Activated CD8-positive, alpha-beta memory T cell treated with anti-CD3 and anti-CD28 coated beads, Interleukin-2, amount 50 U/mL, for 24 hours (primary cell): ENCODE measurements around the gene AIDA.
"Not testable (repeated sequence)": the region's sequence is repeated elsewhere in the genome, so short reads cannot be mapped to it uniquely, and the experiment has no call there.

Experiments
- DNase-seq: peaks from one replicate; pipeline ENCODE4 v3.0.0-alpha.2; 2020; ENCODE audit errors: extremely low read depth

AIDA gene, protein sequence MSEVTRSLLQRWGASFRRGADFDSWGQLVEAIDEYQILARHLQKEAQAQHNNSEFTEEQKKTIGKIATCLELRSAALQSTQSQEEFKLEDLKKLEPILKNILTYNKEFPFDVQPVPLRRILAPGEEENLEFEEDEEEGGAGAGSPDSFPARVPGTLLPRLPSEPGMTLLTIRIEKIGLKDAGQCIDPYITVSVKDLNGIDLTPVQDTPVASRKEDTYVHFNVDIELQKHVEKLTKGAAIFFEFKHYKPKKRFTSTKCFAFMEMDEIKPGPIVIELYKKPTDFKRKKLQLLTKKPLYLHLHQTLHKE

DNA sequence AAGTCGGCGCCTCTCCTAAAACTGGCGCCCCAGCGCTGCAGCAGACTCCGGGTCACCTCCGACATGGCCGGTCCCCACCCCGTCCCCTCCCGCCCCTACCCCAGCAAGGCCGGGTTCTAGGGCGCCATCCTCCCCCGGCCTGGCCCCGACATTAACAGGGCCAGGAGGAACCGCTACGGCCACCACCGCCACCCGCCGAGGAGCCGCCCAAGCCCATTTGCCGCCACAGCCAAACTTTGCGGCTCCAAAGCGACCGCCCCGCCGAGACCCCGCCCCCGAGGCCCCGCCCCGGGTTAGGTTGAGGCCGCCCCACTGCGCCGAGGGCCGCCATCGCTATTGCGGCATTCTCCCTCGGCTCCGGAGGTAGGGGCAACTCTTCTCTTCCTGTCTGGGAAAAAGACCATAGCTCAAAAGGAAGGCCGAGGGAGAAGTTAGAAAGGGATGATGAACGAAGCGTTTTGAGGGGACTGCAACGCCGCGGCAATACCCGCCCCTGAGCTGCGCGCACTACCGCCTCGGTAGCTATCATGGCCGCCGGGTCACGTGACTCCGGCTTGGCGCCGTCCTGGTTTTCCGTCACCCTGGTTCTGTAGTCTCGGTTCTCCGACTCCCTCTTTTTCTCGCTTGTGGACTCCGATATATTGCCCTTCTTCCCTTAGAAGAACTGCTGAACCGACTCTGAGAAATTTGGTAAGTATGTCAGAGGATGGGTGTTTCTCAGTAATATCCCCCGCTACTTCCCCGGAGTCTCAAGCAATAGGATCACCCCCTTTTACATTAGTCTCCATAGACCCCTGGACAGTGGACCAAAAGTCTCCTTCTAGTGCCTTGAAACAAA is at the start of gene AIDA, which contains the start of gene BROX:
Gene AIDA (minus strand): TSS at position 239 of the 838 bp plus-strand sequence. CDS start 174 bp downstream, at position 65.
Gene BROX (plus strand): TSS at position 312 of the 838 bp plus-strand sequence. CDS start 3,136 bp downstream, outside the sequence.
- peak; percentile 88 for DNase-seq

DNA sequence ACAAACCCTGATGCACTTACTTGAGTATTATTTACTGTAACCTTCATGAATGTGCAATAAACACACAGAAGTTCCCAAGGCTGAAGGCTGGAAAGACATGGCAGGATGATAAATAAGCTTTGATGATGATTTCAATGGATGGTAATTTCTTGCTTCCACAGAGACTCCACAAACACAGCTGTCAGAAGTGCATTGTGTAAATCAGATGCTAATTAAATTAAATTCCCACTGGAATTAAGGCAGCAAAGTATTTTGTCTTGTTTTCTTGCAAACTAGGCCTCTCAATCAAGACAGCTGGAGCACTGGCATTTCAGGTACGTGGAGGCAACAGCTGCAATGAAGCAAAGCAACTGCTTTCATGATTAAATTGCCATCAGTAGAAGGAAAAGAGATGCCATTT is 48.8 kb upstream of the AIDA start:
- DNase-seq: no peak

DNA sequence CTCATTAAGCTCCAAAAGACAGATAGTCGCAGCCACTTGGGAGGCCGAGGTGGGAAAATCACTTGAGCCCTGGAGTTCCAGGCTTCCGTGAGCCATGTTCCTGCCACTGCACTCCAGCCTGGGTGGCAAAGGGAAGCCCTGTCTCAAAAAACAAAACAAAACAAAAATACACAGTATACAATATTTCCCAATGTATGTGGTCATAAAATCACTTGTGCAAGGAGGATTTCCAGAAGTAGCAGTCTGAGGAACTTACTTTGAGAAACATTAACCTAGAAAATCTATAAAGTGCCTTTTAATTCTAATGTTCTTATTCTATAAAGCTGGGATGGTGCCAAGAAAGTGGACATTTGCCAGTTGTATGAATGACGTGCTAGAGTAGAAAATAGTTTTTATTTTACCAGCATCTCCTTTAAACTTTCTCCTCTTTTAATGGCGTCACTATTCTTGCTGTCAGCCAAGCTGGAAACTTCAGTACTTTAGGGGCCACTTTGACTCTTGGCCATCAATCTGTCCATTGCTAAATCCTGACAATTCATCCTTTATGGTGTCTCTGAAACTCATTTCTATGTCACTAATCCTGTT is 47.3 kb upstream of the AIDA start:
- DNase-seq: no peak

DNA sequence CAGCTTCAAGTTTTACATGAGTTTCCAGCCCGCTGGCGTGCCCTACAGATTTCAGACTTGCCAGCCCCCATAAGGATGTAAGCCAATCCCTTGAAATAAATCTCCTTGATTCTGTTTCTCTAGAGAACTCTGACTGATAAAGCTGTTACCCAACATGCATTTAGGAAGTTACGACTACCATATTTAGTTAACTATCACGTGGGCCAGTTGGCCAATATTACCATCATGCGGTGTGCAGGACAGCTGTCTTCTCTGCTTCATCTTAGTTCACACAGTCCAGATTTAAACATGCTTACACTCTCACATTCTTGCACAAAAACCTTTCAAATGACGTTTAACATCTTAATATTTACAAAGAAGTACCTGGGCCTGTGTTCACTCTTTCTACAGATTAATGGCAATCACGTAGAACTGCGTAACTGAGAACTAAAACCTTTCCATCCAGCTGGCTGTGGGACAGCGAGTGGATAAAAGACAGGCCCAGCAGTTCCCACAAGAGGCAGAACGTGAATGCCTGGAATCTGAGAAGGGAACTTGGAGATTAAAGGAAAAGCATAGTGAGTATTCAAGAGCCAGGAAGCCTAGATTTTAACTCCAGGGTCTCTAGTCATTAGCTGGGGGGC is 45.5 kb upstream of the AIDA start:
- no peak for DNase-seq

DNA sequence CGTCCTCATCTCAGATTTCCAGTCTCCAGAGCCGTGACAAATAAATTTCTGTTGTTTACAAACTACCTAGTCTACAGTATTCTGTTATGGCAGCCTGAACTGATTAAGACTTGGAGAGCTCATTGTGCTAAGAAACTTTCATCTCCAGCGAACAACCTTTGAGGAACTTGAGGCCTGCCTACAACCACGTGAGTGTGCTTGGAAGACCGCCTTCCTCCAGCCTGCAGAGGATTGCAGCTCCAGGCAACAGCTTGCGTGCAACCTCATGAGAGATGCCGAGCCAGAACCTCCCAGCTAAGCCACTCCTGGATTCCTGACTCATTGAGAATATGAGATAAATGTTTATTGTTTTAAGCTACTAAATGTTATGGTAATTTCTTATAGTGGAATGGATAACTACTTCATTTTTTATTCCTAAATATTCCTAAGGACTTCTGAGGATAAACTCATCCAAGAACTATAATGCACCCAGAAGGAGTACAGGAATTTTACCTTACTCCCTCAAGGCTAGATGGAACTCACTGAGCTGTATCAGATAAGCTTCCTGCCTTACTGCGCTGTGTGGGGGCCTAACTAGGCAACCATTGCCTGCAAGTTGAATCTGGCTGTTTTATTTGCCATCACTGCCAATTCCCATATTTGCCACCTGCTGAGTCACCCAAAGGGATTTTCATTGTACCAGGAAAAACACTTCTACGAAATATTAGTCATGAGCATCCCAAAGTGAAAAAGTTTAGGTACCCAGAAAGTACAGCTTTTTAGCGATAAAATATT is 42.3 kb upstream of the AIDA start:
- no peak for DNase-seq

DNA sequence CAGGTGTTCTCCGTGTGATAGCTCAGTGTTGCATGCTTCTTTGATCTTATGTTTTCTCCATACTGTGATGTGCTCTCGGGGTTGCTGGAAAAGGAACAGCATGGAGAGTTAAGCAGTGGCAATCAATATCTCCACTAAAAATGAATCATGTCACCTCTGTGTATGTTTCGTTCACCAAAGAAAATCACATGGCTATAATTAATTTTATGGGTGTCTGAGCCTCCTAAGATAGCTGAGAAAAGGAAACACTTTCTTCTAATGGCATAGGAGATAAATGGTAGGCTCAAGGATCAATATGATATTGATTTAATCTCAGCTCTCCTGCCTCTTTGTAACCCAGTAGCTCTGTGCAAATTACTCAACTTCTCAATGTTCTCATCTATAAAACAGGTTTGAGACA is 39.0 kb upstream of the AIDA start:
- DNase-seq: no peak

DNA sequence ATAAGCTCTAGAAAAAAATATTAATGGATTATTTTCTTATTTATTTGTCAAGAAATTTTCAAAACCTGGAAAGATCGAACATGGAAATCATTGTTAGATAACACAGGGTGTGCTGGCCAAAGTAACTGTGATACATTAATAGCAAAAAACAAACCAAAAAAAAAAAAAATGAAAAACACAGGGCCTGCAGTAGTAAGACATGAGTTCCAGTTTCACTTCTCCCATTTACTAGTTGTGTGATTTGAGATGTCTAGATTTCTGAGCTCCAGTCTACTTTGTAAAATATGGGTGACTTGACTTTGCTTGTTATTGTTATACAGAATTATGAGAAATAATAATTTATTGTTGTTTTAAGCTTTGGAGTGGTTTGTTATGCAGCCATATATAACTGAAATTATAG is 38.4 kb upstream of the AIDA start:
- no peak for DNase-seq

DNA sequence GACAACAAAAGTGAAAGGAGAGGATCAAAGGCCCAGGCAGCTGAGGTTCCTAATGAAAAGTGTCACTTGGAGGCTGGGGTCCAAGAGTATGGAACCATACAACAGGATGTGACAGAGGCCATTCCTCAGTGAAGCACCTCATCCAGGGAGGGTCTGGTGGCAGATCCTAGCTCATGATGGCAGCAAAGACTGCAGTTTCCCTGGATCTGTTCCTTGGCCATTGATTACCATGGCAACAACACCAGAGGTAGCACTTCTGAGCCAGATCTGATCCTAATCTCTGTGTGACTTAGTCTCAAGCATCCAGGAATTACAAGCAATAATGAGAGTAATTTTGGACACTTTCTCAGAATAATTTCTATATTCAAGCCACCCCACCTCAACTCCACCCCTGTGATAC is 37.6 kb upstream of the AIDA start:
- DNase-seq: no peak

DNA sequence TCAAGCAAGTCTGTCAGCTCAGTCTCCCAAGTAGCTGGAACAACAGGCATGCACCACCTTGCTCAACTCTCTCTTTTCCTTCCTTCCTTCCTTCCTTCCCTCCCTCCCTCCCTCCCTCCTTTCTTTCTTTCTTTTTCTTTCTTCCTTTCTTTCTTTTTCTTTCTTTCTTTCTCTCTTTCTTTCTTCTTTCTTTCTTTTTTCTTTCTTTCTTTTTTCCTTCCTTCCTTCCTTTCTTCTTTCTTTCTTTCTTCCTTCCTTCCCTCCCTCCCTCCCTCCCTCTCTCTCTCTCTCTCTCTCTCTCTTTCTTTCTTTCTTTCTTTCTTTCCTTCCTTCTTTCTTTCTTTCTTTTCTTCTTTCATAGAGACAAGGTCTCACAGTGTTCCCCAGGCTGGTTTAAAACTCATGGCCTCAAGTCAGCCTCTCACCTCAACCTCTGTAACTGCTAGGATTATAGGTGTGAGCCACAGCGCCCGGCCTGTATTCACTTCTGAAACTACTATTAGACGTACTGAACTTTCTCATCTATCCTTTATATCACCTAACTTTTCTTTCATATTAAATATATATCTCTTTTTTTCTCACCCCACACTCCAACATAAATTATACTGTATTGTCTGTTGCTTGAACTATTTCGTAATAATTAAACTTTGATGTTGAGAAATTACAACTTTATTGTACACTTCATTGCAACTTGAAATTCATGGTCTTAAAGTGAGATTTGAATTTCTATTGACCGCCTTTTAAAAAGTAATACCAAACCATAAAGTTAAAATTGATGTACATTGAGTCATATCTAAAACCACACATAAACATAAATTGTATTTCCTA is 29.6 kb upstream of the AIDA start:
- DNase-seq: not testable (repeated sequence)

DNA sequence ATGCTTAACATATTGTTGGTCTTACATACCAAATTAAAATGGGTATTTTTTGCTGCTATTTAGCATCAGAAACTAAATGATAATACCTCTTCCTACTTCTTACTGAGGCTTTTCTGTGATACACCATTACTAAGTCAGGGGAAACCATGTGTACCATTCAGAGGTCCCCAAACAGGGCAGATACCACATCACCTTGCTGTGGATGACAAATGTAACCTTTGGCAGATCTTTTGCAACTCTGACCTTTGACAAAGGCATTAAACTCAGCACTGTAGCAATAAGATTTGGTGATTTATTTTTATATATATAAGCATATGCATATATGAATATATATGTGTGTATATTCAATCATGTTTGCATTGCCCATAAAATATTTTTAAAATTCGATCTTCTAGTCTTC is 27.6 kb upstream of the AIDA start:
- no peak for DNase-seq

DNA sequence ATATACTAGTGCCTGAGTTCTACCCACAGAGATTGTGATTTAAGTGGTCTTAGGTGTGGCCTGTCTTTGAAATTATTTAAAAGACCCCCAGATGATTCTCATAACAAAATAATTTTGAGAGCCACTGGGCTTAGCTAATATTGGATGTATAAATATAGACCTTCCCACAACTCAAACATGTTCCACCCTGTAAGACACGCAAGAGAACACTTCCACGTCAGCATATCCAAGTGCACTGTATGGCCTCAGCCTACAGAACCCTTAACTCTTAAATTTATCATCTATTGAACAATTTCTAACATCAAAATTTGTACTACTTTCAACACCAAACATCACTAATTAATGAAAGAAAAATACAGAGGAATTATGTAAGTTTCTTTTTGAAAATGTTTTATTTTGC is 27.2 kb upstream of the AIDA start:
- no peak for DNase-seq

DNA sequence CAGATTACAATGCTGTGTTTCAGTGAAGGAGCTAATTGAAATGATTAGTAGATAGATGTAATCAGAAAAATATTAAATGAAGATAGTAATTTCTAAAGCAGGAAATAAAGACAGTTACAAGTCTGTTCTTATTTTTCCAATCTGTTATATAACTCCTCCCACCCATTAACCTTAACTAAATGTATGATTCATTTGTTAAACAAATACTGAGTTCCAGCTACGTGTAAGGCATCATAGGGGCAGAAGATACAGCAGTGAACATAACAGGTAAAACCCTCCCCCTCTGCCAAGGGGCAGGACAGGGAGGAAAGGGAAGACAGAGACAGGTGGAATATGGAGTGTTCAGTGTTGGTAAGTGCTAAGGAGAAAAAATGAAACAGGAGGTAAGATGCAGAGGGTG is 24.7 kb upstream of the AIDA start, which contains the start of gene FAM177B:
Gene FAM177B (plus strand): TSS at position 231 of the 400 bp plus-strand sequence. CDS start 9,344 bp downstream, outside the sequence.
- DNase-seq: no peak

DNA sequence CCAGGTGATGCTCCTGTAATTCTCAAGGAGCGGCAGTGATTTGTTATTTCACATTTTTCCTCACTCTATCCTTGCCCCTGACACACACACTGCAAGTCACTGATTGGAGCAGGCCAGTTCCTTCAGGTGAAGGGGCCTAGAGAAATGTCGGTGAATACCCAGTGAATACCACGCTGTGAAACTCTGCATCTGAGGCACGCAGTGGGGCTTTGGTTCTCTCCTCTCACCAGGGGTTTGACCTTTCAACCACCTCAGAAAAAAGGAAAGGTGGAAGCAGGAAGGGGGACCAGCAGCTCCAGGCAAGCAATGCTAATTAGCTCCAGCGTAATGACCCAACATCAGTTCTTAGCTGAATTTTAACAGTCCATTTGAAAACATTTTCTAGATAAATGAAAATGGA is 24.2 kb upstream of the AIDA start:
- no peak for DNase-seq

DNA sequence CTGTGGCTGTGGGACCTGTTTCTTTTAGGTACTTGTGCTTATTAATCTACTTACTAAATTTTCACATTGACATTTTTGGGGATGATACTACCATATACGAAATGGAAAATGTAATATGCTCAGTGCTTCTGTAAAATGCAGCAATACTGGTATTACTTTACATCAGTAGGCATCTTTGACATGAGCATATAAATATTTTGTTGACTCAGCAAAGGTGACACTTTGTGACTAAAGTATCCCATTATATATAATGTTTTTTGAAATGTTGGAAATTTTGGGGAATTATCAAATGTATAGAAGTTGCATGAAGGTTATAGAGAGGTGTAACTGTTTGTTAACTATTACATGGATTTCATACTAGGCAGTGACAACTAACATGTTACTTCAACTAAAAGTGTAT is 22.4 kb upstream of the AIDA start:
- DNase-seq: no peak

DNA sequence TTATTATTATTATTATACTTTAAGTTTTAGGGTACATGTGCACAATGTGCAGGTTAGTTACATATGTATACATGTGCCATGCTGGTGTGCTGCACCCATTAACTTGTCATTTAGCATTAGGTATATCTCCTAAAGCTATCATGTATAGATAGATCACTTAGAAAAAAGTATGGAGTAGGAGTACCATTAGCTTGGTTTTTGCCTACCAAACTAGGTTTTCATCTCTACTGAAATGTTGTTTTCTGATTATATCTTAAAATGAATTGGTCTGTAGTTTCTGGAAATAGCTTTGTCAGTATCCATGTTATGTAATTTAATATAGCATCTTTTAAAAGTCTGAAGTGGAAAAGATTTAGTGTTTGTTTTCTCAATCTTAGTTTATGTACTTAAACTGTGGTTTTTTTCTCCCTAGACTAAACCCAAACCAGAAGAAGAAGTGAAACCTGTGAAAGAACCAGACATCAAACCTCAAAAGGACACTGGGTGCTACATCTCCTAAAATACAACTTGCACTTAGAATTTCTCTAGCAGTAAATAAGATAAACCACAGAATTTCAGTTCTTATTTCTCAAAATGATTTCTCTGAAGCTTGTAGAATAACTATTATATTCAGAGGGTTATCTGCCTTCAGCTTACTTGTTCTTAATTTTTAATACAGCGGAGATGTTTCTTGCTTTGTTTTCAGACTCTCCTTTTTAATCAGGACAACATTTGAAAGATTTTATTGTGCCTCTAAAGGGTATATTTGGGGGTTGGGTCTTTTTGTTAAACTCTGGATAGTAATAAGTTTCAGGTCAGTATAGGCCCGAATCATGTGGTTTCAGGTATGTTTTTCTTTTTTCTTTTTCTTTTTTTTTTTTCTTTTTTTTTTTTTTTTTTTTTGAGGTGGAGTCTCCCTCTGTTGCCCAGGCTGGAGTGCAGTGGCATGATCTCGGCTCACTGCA is 20.2 kb upstream of the AIDA start:
- DNase-seq: no peak

DNA sequence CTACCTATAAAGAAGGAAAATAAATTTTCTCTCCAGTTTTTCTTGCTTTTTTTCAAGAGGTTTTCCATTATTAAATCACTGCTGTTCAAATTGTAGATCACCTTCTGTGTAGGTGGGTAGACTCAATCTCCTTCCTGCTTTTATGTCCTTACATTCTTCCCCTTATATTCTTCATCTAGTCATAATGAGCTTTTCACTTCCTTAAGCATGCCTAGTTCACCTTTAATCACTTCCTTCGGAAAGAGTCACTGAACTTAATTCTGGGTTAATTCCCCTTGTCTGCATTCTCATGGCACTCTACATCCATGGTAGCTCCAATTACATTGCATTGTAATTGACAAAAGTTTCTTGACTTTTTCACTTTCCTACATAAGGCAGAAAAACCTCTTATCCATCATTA is 18.6 kb upstream of the AIDA start:
- DNase-seq: no peak

DNA sequence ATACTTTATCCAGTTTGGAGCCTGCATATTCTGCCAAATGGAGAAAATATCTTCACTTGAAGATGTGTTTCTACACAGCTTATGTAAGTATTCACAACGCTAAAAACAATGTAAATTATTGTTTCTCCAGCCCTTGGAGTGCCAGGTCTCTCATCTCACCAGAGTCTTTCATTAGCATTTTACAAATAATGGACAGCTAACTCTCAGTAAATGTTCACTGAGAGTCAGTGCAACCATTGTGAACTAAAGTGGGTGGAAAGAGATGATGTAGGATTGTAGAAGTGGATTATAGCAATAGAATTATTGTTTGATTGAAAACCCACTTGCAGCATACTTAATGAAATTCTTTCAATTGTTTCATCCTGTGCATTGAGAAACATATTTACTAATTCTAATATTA is 16.5 kb upstream of the AIDA start:
- DNase-seq: no peak

DNA sequence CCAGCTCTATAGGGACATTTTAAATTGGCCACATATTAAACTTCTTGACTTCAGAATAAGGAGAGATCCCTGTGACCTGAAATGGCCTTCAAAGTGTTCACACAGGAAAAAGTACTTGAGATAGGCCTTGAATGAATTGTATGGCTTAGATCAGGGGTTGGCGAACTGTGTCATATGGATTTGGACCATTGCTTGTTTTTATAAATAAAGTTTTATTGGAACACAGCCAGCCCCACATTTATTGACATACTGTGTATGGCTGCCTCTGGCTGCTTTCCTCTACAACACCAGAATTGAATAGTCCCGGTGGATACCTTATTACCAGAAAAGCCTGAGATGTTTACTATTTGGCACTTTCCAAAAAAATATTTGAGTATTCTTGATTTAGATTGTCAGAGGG is 4.1 kb upstream of the AIDA start:
- no peak for DNase-seq
